ENCODE data around the gene THRSP. TPM values are rescaled to one million over a fixed set of nuclear protein-coding genes. Genes with fewer than 3 reads are reported as not detected.
"Not testable (repeated sequence)": the region's sequence is repeated elsewhere in the genome, so short reads cannot be mapped to it uniquely, and the experiment has no call there.

THRSP gene
- total RNA-seq, 1 donor from 2014 or later = not detected

- DNase-seq (ENCODE audit: low read depth, low spot score) = no peak
Observed at GRCh38 chr11:78062671-78063070, 990 bp upstream of the THRSP start.

- no peak for DNase-seq (ENCODE audit: low read depth, low spot score)
Observed at GRCh38 chr11:78065203-78065602, 1.5 kb downstream of the THRSP start.

- no peak for DNase-seq (ENCODE audit: low read depth, low spot score)
Observed at GRCh38 chr11:78066471-78066870, 2.8 kb downstream of the THRSP start.

- no peak for DNase-seq (ENCODE audit: low read depth, low spot score)
Observed at GRCh38 chr11:78067704-78068103, 4.0 kb downstream of the THRSP start.

- DNase-seq (ENCODE audit: low read depth, low spot score) = no peak
Observed at GRCh38 chr11:78069465-78069864, 5.8 kb downstream of the THRSP start.

- DNase-seq (ENCODE audit: low read depth, low spot score) = no peak
Observed at GRCh38 chr11:78070621-78071020, 7.0 kb downstream of the THRSP start.

- DNase-seq (ENCODE audit: low read depth, low spot score) = no peak
Observed at GRCh38 chr11:78071717-78072116, 8.1 kb downstream of the THRSP start.

GRCh38 chr11:78072455-78072854 is 8.8 kb downstream of the THRSP start:
- no peak for DNase-seq (ENCODE audit: low read depth, low spot score)

- no peak for DNase-seq (ENCODE audit: low read depth, low spot score)
Observed at GRCh38 chr11:78074756-78075155, 11.1 kb downstream of the THRSP start.

GRCh38 chr11:78076733-78077403 is 13.2 kb downstream of the THRSP start:
- no peak for DNase-seq (ENCODE audit: low read depth, low spot score)

- not testable (repeated sequence) for DNase-seq (ENCODE audit: low read depth, low spot score)
Observed at GRCh38 chr11:78077592-78077991, 13.9 kb downstream of the THRSP start.

- DNase-seq (ENCODE audit: low read depth, low spot score) = no peak
Observed at GRCh38 chr11:78078218-78079167, 14.8 kb downstream of the THRSP start.

- DNase-seq (ENCODE audit: low read depth, low spot score) = peak; percentile 54
Observed at GRCh38 chr11:78079232-78080083, 15.8 kb downstream of the THRSP start, which contains the start of gene NDUFC2. Gene NDUFC2, minus strand, starts transcription at chr11:78079862. Its CDS starts 118 bp downstream, at chr11:78079744.

- no peak for DNase-seq (ENCODE audit: low read depth, low spot score)
Observed at GRCh38 chr11:78080084-78080817, 16.6 kb downstream of the THRSP start.

- DNase-seq (ENCODE audit: low read depth, low spot score) = no peak
Observed at GRCh38 chr11:78080818-78081495, 17.3 kb downstream of the THRSP start.

GRCh38 chr11:78081583-78081982 is 17.9 kb downstream of the THRSP start:
- no peak for DNase-seq (ENCODE audit: low read depth, low spot score)

GRCh38 chr11:78082146-78082545 is 18.5 kb downstream of the THRSP start:
- no peak for DNase-seq (ENCODE audit: low read depth, low spot score)

- no peak for DNase-seq (ENCODE audit: low read depth, low spot score)
Observed at GRCh38 chr11:78083021-78083420, 19.4 kb downstream of the THRSP start.

GRCh38 chr11:78084506-78084905 is 20.8 kb downstream of the THRSP start:
- DNase-seq (ENCODE audit: low read depth, low spot score) = not testable (repeated sequence)

GRCh38 chr11:78085972-78086371 is 22.3 kb downstream of the THRSP start:
- no peak for DNase-seq (ENCODE audit: low read depth, low spot score)
